Sigmoid colon (tissue), 4 donors: ENCODE measurements around the gene GIN1.

Experiments used
- CTCF ChIP-seq, 4 experiments: fragments of 450-650 bp in 3 of 4; fragments of 200-600 bp in 1 of 4; IDR thresholded peaks; one replicate each; pipeline ENCODE4 v1.5.1; 2016 to 2019; ENCODE audit warnings: antibody characterized with exemption in 4 of 4, mild to moderate bottlenecking in 3 of 4, moderate library complexity in 2 of 4
- EP300 ChIP-seq, 4 donors: sonication (generic); formaldehyde crosslinking; IDR thresholded peaks; one replicate each; pipeline ENCODE4 v1.6.1; 2017; ENCODE audit warnings: antibody characterized with exemption in 4 of 4
- POLR2A ChIP-seq, 2 donors: fragments of 450-650 bp; IDR thresholded peaks; one replicate each; pipeline ENCODE4 v1.6.1; 2016; ENCODE audit warnings: antibody characterized with exemption in 2 of 2, mild to moderate bottlenecking in 2 of 2, moderate library complexity in 2 of 2
- POLR2AphosphoS5 ChIP-seq, 4 donors: sonication (generic); formaldehyde crosslinking; IDR thresholded peaks; one replicate each; pipeline ENCODE4 v1.6.1; 2017; ENCODE audit warnings: antibody characterized with exemption in 4 of 4

- TF ChIP-seq CTCF (IDR thresholded peaks at IDR 0.05) (no peak), POLR2A (IDR thresholded peaks at IDR 0.05) (no peak), EP300 (IDR thresholded peaks at IDR 0.05) (no peak), POLR2AphosphoS5 (IDR thresholded peaks at IDR 0.05) (no peak)
Observed at GRCh38 chr5:103086547-103086946, 33.4 kb downstream of the GIN1 start.
